GM12878 (cell line): ENCODE data around the gene NEU3.

Source experiments
- ESRRA ChIP-seq: IDR thresholded peaks from 2 replicates; pipeline ENCODE4 v1.6.1; 2012; ENCODE audit warnings: mild to moderate bottlenecking, low read length, improper control_type of control experiment
- EZH2 ChIP-seq: IDR thresholded peaks from 2 replicates; pipeline ENCODE4 v1.6.1; 2012; ENCODE audit warnings: low read depth, mild to moderate bottlenecking, control low read depth, inconsistent platforms, low read length, borderline replicate concordance; ENCODE audit not compliant: control insufficient read depth
- POLR2A ChIP-seq: IDR thresholded peaks from 2 replicates; pipeline ENCODE4 v1.6.1; 2011; ENCODE audit warnings: low read depth, mild to moderate bottlenecking, low read length
- POLR2AphosphoS5 ChIP-seq: IDR thresholded peaks from 2 replicates; pipeline ENCODE4 v1.6.1; 2011; ENCODE audit warnings: mild to moderate bottlenecking, low read length, inconsistent platforms
- SIX5 ChIP-seq: IDR thresholded peaks from 2 replicates; pipeline ENCODE4 v1.6.1; 2011; ENCODE audit warnings: mild to moderate bottlenecking, low read depth, low read length, moderate library complexity; ENCODE audit not compliant: severe bottlenecking
- SMAD1 ChIP-seq: fragments of 450-650 bp; IDR thresholded peaks from 2 replicates; pipeline ENCODE4 v1.6.1; 2018; ENCODE audit warnings: mild to moderate bottlenecking, low read depth; ENCODE audit not compliant: partially characterized antibody
- ZNF274 ChIP-seq: IDR thresholded peaks from one replicate; pipeline ENCODE4 v1.8.0; 2011; ENCODE audit not compliant: insufficient read length, insufficient read depth
- TF ChIP-seq, protein P1 (sequence below): fragments of 450-650 bp; IDR thresholded peaks from 2 replicates; pipeline ENCODE4 v1.6.1; 2017; ENCODE audit warnings: mild to moderate bottlenecking, low read depth, inconsistent platforms; ENCODE audit not compliant: poor library complexity, severe bottlenecking
- TF ChIP-seq, protein P2 (sequence below): IDR thresholded peaks from 2 replicates; pipeline ENCODE4 v1.6.1; 2011; ENCODE audit warnings: low read depth, low read length, improper control_type of control experiment, borderline replicate concordance
- TF ChIP-seq, protein P3 (sequence below), 3 experiments: IDR thresholded peaks in 2 of 3; conservative IDR thresholded peaks in 1 of 3; 2 replicates each; pipeline ENCODE4 v1.5.1; 2011; ENCODE audit warnings: low read depth in 3 of 3, low read length in 3 of 3, mild to moderate bottlenecking in 3 of 3, control low read depth in 2 of 3, moderate library complexity in 2 of 3, inconsistent platforms in 1 of 3, mixed read lengths in 1 of 3; ENCODE audit not compliant: control insufficient read depth in 2 of 3, insufficient read depth in 1 of 3; ENCODE audit errors: extremely low read depth in 1 of 3
- TF ChIP-seq, protein P4 (sequence below): IDR thresholded peaks from 2 replicates; pipeline ENCODE4 v1.6.1; 2012; ENCODE audit warnings: low read depth, low read length, improper control_type of control experiment

DNA sequence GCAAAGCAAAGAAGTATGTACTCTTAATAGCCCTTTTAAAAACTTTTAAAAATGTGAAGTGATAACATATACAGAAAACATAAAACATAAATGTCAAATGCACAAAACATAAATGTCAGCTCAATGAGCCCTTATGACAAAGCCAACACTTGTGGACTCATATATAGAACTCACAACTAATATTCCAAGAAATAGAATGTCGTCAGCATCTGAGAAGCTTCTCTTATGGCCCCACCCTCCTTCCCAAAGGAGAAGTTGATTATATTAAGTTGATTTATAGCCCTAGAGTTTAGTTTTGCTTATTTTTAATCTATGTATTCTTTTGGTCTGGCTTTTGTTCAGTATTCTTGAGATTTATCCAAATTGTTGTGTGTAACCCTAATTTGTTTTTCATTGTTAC is 13.8 kb downstream of the NEU3 start:
- TF ChIP-seq, protein P1, sequence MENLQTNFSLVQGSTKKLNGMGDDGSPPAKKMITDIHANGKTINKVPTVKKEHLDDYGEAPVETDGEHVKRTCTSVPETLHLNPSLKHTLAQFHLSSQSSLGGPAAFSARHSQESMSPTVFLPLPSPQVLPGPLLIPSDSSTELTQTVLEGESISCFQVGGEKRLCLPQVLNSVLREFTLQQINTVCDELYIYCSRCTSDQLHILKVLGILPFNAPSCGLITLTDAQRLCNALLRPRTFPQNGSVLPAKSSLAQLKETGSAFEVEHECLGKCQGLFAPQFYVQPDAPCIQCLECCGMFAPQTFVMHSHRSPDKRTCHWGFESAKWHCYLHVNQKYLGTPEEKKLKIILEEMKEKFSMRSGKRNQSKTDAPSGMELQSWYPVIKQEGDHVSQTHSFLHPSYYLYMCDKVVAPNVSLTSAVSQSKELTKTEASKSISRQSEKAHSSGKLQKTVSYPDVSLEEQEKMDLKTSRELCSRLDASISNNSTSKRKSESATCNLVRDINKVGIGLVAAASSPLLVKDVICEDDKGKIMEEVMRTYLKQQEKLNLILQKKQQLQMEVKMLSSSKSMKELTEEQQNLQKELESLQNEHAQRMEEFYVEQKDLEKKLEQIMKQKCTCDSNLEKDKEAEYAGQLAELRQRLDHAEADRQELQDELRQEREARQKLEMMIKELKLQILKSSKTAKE = no peak
- no peak for TF ChIP-seq ZNF274
- TF ChIP-seq POLR2AphosphoS5 = no peak
- TF ChIP-seq, protein P2, sequence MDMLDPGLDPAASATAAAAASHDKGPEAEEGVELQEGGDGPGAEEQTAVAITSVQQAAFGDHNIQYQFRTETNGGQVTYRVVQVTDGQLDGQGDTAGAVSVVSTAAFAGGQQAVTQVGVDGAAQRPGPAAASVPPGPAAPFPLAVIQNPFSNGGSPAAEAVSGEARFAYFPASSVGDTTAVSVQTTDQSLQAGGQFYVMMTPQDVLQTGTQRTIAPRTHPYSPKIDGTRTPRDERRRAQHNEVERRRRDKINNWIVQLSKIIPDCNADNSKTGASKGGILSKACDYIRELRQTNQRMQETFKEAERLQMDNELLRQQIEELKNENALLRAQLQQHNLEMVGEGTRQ = no peak
- TF ChIP-seq, protein P3, sequence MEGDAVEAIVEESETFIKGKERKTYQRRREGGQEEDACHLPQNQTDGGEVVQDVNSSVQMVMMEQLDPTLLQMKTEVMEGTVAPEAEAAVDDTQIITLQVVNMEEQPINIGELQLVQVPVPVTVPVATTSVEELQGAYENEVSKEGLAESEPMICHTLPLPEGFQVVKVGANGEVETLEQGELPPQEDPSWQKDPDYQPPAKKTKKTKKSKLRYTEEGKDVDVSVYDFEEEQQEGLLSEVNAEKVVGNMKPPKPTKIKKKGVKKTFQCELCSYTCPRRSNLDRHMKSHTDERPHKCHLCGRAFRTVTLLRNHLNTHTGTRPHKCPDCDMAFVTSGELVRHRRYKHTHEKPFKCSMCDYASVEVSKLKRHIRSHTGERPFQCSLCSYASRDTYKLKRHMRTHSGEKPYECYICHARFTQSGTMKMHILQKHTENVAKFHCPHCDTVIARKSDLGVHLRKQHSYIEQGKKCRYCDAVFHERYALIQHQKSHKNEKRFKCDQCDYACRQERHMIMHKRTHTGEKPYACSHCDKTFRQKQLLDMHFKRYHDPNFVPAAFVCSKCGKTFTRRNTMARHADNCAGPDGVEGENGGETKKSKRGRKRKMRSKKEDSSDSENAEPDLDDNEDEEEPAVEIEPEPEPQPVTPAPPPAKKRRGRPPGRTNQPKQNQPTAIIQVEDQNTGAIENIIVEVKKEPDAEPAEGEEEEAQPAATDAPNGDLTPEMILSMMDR (IDR thresholded peaks at IDR 0.05 in 2 of 3, conservative IDR thresholded peaks at IDR 0.05 in 1 of 3; ENCODE audit: control insufficient read depth in 2 of 3, extremely low read depth in 1 of 3, insufficient read depth in 1 of 3, low read depth in 3 of 3, low read length in 3 of 3) = no peak
- no peak for TF ChIP-seq ESRRA
- TF ChIP-seq, protein P4, sequence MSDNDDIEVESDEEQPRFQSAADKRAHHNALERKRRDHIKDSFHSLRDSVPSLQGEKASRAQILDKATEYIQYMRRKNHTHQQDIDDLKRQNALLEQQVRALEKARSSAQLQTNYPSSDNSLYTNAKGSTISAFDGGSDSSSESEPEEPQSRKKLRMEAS = no peak
- TF ChIP-seq POLR2A = no peak
- TF ChIP-seq SIX5 = no peak
- TF ChIP-seq EZH2 = no peak
- no peak for TF ChIP-seq SMAD1
